Neural cell (in vitro differentiated cells): ENCODE results near the gene TFAM. TPM values are rescaled to one million over a fixed set of nuclear protein-coding genes. Genes with fewer than 3 reads are reported as not detected.
A peak's percentile ranks its signal among the peaks of the same experiment; 100 is the strongest.

Experiments
- H2AFZ ChIP-seq: fragments of 200-600, 300-800 bp; sonication (generic), shearing (Covaris generic); 2 replicates; pipeline ENCODE4 v1.6.0; 2014; ENCODE audit warnings: low read depth, mild to moderate bottlenecking, antibody characterized with exemption, low read length, moderate library complexity
- H3F3A ChIP-seq: fragments of 200-600 bp; shearing (Covaris generic); 2 replicates; pipeline ENCODE4 v1.6.1; 2016; ENCODE audit warnings: mild to moderate bottlenecking, moderate library complexity, mixed read lengths, antibody characterized with exemption, low read length; ENCODE audit not compliant: insufficient read depth, poor library complexity, severe bottlenecking
- H3K27ac ChIP-seq: fragments of 200-600, 300-800 bp; sonication (generic), shearing (Covaris generic); 2 replicates; pipeline ENCODE4 v1.5.1; 2014; ENCODE audit warnings: mild to moderate bottlenecking, low read length, moderate library complexity
- H3K27me3 ChIP-seq: fragments of 300-800, 200-600 bp; sonication (generic), shearing (Covaris generic); 2 replicates; pipeline ENCODE4 v1.6.0; 2014; ENCODE audit warnings: mild to moderate bottlenecking, low read depth, low read length, moderate library complexity; ENCODE audit not compliant: insufficient read depth
- H3K36me3 ChIP-seq: fragments of 300-800, 200-600 bp; sonication (generic), shearing (Covaris generic); 2 replicates; pipeline ENCODE4 v1.5.1; 2014; ENCODE audit warnings: mild to moderate bottlenecking, antibody characterized with exemption, low read length, moderate library complexity; ENCODE audit not compliant: insufficient read depth
- H3K4me2 ChIP-seq: fragments of 300-800, 200-600 bp; sonication (generic), shearing (Covaris generic); 2 replicates; pipeline ENCODE4 v1.6.0; 2014; ENCODE audit warnings: mild to moderate bottlenecking, low read length
- H3K4me3 ChIP-seq: fragments of 300-800, 200-600 bp; sonication (generic), shearing (Covaris generic); 2 replicates; pipeline ENCODE4 v1.5.1; 2014; ENCODE audit warnings: mild to moderate bottlenecking, low read length, moderate library complexity
- H3K79me2 ChIP-seq: fragments of 200-600 bp; shearing (Covaris generic); replicated peaks from 2 replicates; pipeline ENCODE4 v1.6.0; 2014; ENCODE audit warnings: mild to moderate bottlenecking, low read length, moderate library complexity; ENCODE audit not compliant: insufficient read depth
- H3K9ac ChIP-seq: fragments of 300-800, 200-600 bp; sonication (generic), shearing (Covaris generic); 2 replicates; pipeline ENCODE4 v1.6.1; 2016; ENCODE audit warnings: mild to moderate bottlenecking, low read length, mixed read lengths
- H3K9me2 ChIP-seq: fragments of 200-600 bp; shearing (Covaris generic); 2 replicates; pipeline ENCODE4 v1.6.1; 2016; ENCODE audit warnings: mild to moderate bottlenecking, low read length, mixed read lengths; ENCODE audit not compliant: insufficient read depth
- H3K9me3 ChIP-seq: fragments of 200-600, 300-800 bp; sonication (generic), shearing (Covaris generic); 2 replicates; pipeline ENCODE4 v1.6.1; 2016; ENCODE audit warnings: mild to moderate bottlenecking, mixed run types, low read length, moderate library complexity, mixed read lengths
- H4K20me1 ChIP-seq: fragments of 200-600 bp; shearing (Covaris generic); 2 replicates; pipeline ENCODE4 v1.6.1; 2016; ENCODE audit warnings: mild to moderate bottlenecking, mixed run types; ENCODE audit not compliant: insufficient read depth
- EP300 ChIP-seq: fragments of 450-650 bp; conservative IDR thresholded peaks from 2 replicates; pipeline ENCODE4 v1.6.1; 2014; ENCODE audit warnings: antibody characterized with exemption, mild to moderate bottlenecking, moderate library complexity; ENCODE audit not compliant: poor library complexity, severe bottlenecking
- EZH2 ChIP-seq: fragments of 200-600, 300-800 bp; shearing (Covaris generic), sonication (generic); IDR thresholded peaks from 2 replicates; pipeline ENCODE4 v1.6.1; 2014; ENCODE audit warnings: antibody characterized with exemption, low read length, borderline replicate concordance, mild to moderate bottlenecking; ENCODE audit not compliant: insufficient read depth, poor library complexity, severe bottlenecking
- MXI1 ChIP-seq: fragments of 450-650 bp; conservative IDR thresholded peaks from 2 replicates; pipeline ENCODE4 v1.6.1; 2014; ENCODE audit warnings: antibody characterized with exemption, mild to moderate bottlenecking; ENCODE audit not compliant: poor library complexity, severe bottlenecking
- POLR2AphosphoS5 ChIP-seq: IDR thresholded peaks from 2 replicates; pipeline ENCODE4 v1.6.1; 2012
- RAD21 ChIP-seq: fragments of 450-650 bp; conservative IDR thresholded peaks from 2 replicates; pipeline ENCODE4 v1.6.1; 2014; ENCODE audit warnings: antibody characterized with exemption, mild to moderate bottlenecking, moderate library complexity
- TAF1 ChIP-seq: IDR thresholded peaks from 2 replicates; pipeline ENCODE4 v1.6.1; 2012; ENCODE audit warnings: low read depth
- polyA plus RNA-seq: library from polyadenylated mRNA; depleted of rRNA; stranded (reverse); fragments of >200 nt; gene quantifications from 2 replicates; pipeline ENCODE4 v1.2.3, GENCODE V29; 2014
- TF ChIP-seq, protein P1 (sequence below): IDR thresholded peaks from 2 replicates; pipeline ENCODE4 v1.6.1; 2012; ENCODE audit warnings: borderline replicate concordance

Gene TFAM
- polyA plus RNA-seq, 1 donor from 2014 or later: 27.2 TPM

- no peaks in the 10 kb centered on the region for H3K79me2 ChIP-seq
- H3K27me3 ChIP-seq: no peaks in the 10 kb centered on the region
- no peaks in the 10 kb centered on the region for H3F3A ChIP-seq
- H3K9me3 ChIP-seq: no peaks in the 10 kb centered on the region
- H3K9me2 ChIP-seq: no peaks in the 10 kb centered on the region
- no peak overlapping the region for H3K27ac ChIP-seq
- H2AFZ ChIP-seq: no peak overlapping the region
- H3K4me3 ChIP-seq: no peak overlapping the region
- no peak overlapping the region for H3K9ac ChIP-seq
- no peaks in the 10 kb centered on the region for H4K20me1 ChIP-seq
- no peak for TF ChIP-seq TAF1
- TF ChIP-seq MXI1: no peak
- no peak overlapping the region for H3K4me2 ChIP-seq
- no peaks in the 10 kb centered on the region for H3K36me3 ChIP-seq
Measured at GRCh38 chr10:58440484-58440883, 55.3 kb downstream of the TFAM start.

DNA sequence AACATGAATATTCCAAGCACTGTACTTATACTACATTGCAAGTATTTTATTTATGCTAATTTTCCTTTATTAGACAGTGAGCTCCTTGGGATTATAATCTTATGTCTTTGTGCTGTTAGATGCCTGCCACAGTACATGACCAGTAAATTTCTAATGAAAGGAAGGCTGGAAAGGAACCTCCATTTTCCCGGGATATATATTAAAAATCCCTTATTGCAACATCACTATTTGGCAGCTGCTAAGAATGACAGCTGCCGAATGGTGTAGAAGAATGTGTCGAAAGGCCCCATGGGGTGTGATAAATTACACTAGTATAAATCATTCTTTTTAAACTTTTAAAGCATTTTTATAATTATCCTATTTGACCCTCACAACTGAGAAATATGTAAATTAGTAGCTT, 59.1 kb downstream of the TFAM start:
- no peak for TF ChIP-seq RAD21
- no peak for TF ChIP-seq POLR2AphosphoS5
- TF ChIP-seq, protein P1, sequence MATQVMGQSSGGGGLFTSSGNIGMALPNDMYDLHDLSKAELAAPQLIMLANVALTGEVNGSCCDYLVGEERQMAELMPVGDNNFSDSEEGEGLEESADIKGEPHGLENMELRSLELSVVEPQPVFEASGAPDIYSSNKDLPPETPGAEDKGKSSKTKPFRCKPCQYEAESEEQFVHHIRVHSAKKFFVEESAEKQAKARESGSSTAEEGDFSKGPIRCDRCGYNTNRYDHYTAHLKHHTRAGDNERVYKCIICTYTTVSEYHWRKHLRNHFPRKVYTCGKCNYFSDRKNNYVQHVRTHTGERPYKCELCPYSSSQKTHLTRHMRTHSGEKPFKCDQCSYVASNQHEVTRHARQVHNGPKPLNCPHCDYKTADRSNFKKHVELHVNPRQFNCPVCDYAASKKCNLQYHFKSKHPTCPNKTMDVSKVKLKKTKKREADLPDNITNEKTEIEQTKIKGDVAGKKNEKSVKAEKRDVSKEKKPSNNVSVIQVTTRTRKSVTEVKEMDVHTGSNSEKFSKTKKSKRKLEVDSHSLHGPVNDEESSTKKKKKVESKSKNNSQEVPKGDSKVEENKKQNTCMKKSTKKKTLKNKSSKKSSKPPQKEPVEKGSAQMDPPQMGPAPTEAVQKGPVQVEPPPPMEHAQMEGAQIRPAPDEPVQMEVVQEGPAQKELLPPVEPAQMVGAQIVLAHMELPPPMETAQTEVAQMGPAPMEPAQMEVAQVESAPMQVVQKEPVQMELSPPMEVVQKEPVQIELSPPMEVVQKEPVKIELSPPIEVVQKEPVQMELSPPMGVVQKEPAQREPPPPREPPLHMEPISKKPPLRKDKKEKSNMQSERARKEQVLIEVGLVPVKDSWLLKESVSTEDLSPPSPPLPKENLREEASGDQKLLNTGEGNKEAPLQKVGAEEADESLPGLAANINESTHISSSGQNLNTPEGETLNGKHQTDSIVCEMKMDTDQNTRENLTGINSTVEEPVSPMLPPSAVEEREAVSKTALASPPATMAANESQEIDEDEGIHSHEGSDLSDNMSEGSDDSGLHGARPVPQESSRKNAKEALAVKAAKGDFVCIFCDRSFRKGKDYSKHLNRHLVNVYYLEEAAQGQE: peak; percentile 64
- TF ChIP-seq EP300: peak; percentile 76
- Histone ChIP-seq H3K9ac (no peak overlapping the region), H3K27ac (peak overlapping the region; percentile 50)

DNA sequence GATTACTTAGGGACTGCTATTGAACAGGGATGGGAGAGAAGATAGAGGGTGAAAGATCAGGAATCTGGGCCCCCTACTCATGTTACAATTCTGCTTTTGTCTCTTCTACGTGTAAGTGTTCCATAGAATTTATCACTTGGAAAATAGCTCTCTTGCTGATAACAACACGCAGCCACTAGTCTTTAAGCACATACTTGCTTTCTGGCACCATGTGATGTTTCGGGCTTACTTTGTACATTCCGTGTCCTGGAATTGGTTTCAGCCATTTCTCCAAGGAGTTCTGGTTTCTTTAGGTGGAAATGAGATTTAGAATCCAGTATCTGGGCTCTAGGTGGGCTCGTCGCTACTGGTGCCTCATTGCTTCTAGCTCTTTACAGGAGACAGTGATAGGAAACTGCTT, 59.7 kb downstream of the TFAM start:
- Histone ChIP-seq H3K27me3 (no peaks in the 10 kb centered on the region), H3K4me2 (no peak overlapping the region), H2AFZ (no peak overlapping the region), H3K36me3 (no peaks in the 10 kb centered on the region), H3K27ac (no peak overlapping the region), H3K9me2 (no peaks in the 10 kb centered on the region), H3F3A (no peaks in the 10 kb centered on the region), H3K9ac (no peak overlapping the region), H3K79me2 (no peaks in the 10 kb centered on the region), H4K20me1 (no peaks in the 10 kb centered on the region), H3K4me3 (no peak overlapping the region), H3K9me3 (no peaks in the 10 kb centered on the region)
- TF ChIP-seq EZH2 (no peak), RAD21 (no peak)

More for the DNA sequence above, 59.1 kb downstream of the TFAM start:
- Histone ChIP-seq H4K20me1 (no peaks in the 10 kb centered on the region), H3K9me3 (no peaks in the 10 kb centered on the region), H3K79me2 (no peaks in the 10 kb centered on the region), H3K27me3 (no peaks in the 10 kb centered on the region), H3K4me2 (no peak overlapping the region), H3F3A (no peaks in the 10 kb centered on the region), H3K36me3 (no peaks in the 10 kb centered on the region), H3K9me2 (no peaks in the 10 kb centered on the region), H3K4me3 (no peak overlapping the region), H2AFZ (no peak overlapping the region)
